HCT116 (cell line): ENCODE data around the gene NACAD. TPM values are rescaled to one million over a fixed set of nuclear protein-coding genes. Genes with fewer than 3 reads are reported as not detected.

Source experiments
- ATAC-seq: fragments of 200-7000 bp; cut with Tn5 transposase; 2 replicates; pipeline ENCODE4 v1.9.1; 2020; ENCODE audit warnings: mild to moderate bottlenecking, moderate library complexity
- BruUV-seq: library from RNA; stranded (reverse); fragments of 400-500 nt; replicated peaks from 2 replicates; lab custom pipeline; 2021; lab: Mats Ljungman, UMichigan
- CTCF ChIA-PET: fragments of 300-600 bp; sonication (Branson Sonifier 250); formaldehyde crosslinking; loops from one replicate; lab custom pipeline; 2021; ENCODE audit warnings: antibody characterized with exemption; lab: Charles Lee
- POLR2A ChIA-PET: fragments of 300-600, 350-600 bp; sonication (Branson Sonifier 250); formaldehyde crosslinking; loops from one replicate; lab custom pipeline; 2021; ENCODE audit warnings: antibody characterized with exemption; lab: Charles Lee
- RAD21 ChIA-PET, 2 experiments: fragments of 300-600 bp; sonication (Branson Sonifier 250); formaldehyde crosslinking; loops; one replicate each; lab custom pipeline; 2023; ENCODE audit warnings: low total read pairs in 2 of 2; ENCODE audit not compliant: uncharacterized antibody in 2 of 2, unreplicated experiment in 2 of 2, low non-redundant PET in 1 of 2; lab: Charles Lee
- DNase-seq: peaks from one replicate; pipeline ENCODE4 v3.0.0-alpha.2; 2010; ENCODE audit warnings: low read depth, low spot score
- H2AFZ ChIP-seq: fragments of 200-600 bp; shearing (Covaris generic), sonication (generic); 2 replicates; pipeline ENCODE4 v1.6.1; 2017; ENCODE audit warnings: low read depth, mixed run types, mixed read lengths, antibody characterized with exemption, low read length; ENCODE audit not compliant: poor library complexity, severe bottlenecking
- H3K27ac ChIP-seq: 2 replicates; pipeline ENCODE4 v1.5.1; 2012; ENCODE audit warnings: low read depth, low read length
- H3K27me3 ChIP-seq: fragments of 200-600 bp; sonication (generic); 2 replicates; pipeline ENCODE4 v1.6.1; 2016; ENCODE audit warnings: mixed run types, low read length, mixed read lengths; ENCODE audit not compliant: insufficient read depth
- H3K36me3 ChIP-seq, 2 experiments: fragments of 200-500 bp in 1 of 2; fragments of 200-600 bp in 1 of 2; sonication (Bioruptor generic) in 1 of 2; sonication (generic) in 1 of 2; 2 replicates each; pipeline versions ENCODE4 v1.5.1 to v1.6.1; 2014 to 2016; ENCODE audit warnings: low read length in 2 of 2, inconsistent platforms in 1 of 2, mixed read lengths in 1 of 2, mixed run types in 1 of 2; ENCODE audit not compliant: insufficient read depth in 2 of 2, control insufficient read depth in 1 of 2
- H3K4me1 ChIP-seq, 2 experiments: fragments of 200-600 bp in 1 of 2; sonication (generic) in 1 of 2; 2 replicates each; pipeline versions ENCODE4 v1.5.1 to v1.6.1; 2012 to 2017; ENCODE audit warnings: low read length in 2 of 2, inconsistent platforms in 1 of 2, mild to moderate bottlenecking in 1 of 2, mixed read lengths in 1 of 2, mixed run types in 1 of 2, moderate library complexity in 1 of 2; ENCODE audit not compliant: insufficient read depth in 2 of 2, control insufficient read depth in 1 of 2
- H3K4me2 ChIP-seq: fragments of 200-600 bp; sonication (generic); 2 replicates; pipeline ENCODE4 v1.6.1; 2017; ENCODE audit warnings: mixed run types, low read length, mixed read lengths
- H3K4me3 ChIP-seq, 2 experiments: fragments of 200-600 bp in 1 of 2; sonication (generic) in 1 of 2; replicated peaks in 1 of 2; 2 replicates each; pipeline ENCODE4 v1.5.1; 2011 to 2016; ENCODE audit warnings: low read length in 2 of 2, control low read depth in 1 of 2, low read depth in 1 of 2, mild to moderate bottlenecking in 1 of 2, mixed read lengths in 1 of 2, mixed run types in 1 of 2
- H3K79me2 ChIP-seq: fragments of 200-600 bp; sonication (generic); 2 replicates; pipeline ENCODE4 v1.6.1; 2017; ENCODE audit warnings: mild to moderate bottlenecking, mixed run types, low read length, moderate library complexity, mixed read lengths; ENCODE audit not compliant: insufficient read depth
- H3K9ac ChIP-seq: fragments of 200-600 bp; sonication (generic); 2 replicates; pipeline ENCODE4 v1.6.1; 2016; ENCODE audit warnings: low read length, mixed read lengths
- H3K9me2 ChIP-seq: fragments of 200-600 bp; sonication (generic), shearing (Covaris generic); 2 replicates; pipeline ENCODE4 v1.6.1; 2017; ENCODE audit warnings: mixed run types, mild to moderate bottlenecking, moderate library complexity; ENCODE audit not compliant: insufficient read depth
- H3K9me3 ChIP-seq, 2 experiments: fragments of 200-500 bp in 1 of 2; fragments of 200-600 bp in 1 of 2; sonication (Bioruptor generic) in 1 of 2; sonication (generic) in 1 of 2; 2 replicates each; pipeline ENCODE4 v1.6.1; 2014 to 2017; ENCODE audit warnings: low read length in 2 of 2, mixed read lengths in 2 of 2, inconsistent platforms in 1 of 2, low read depth in 1 of 2, mild to moderate bottlenecking in 1 of 2, mixed run types in 1 of 2, moderate library complexity in 1 of 2; ENCODE audit not compliant: control insufficient read depth in 1 of 2, insufficient read depth in 1 of 2
- H4K20me1 ChIP-seq: fragments of 200-600 bp; sonication (generic), shearing (Covaris generic); 2 replicates; pipeline ENCODE4 v1.6.1; 2017; ENCODE audit warnings: mixed run types, mild to moderate bottlenecking, moderate library complexity; ENCODE audit not compliant: insufficient read depth
- CEBPB ChIP-seq: IDR thresholded peaks from 2 replicates; pipeline ENCODE4 v1.6.1; 2012; ENCODE audit warnings: low read depth
- ELF1 ChIP-seq: IDR thresholded peaks from 2 replicates; pipeline ENCODE4 v1.6.1; 2012; ENCODE audit warnings: low read depth, borderline replicate concordance
- EZH2phosphoT487 ChIP-seq: fragments of 200-600 bp; IDR thresholded peaks from 2 replicates; pipeline ENCODE4 v1.6.1; 2018; ENCODE audit warnings: antibody characterized with exemption, borderline replicate concordance
- FOSL1 ChIP-seq: IDR thresholded peaks from 2 replicates; pipeline ENCODE4 v1.6.1; 2012; ENCODE audit warnings: low read depth
- JUND ChIP-seq: IDR thresholded peaks from 2 replicates; pipeline ENCODE4 v1.6.1; 2012
- POLR2A ChIP-seq: IDR thresholded peaks from 2 replicates; pipeline ENCODE4 v1.7.0; 2011; ENCODE audit warnings: borderline replicate concordance; ENCODE audit not compliant: insufficient read depth, insufficient read length; ENCODE audit errors: extremely low read depth
- POLR2AphosphoS5 ChIP-seq: IDR thresholded peaks from 2 replicates; pipeline ENCODE4 v1.6.1; 2011; ENCODE audit warnings: mild to moderate bottlenecking, low read depth, low read length, moderate library complexity
- SIN3A ChIP-seq: IDR thresholded peaks from 2 replicates; pipeline ENCODE4 v1.6.1; 2012; ENCODE audit warnings: low read depth
- SP1 ChIP-seq: IDR thresholded peaks from 2 replicates; pipeline ENCODE4 v1.6.1; 2012; ENCODE audit warnings: low read depth
- SRF ChIP-seq: IDR thresholded peaks from 2 replicates; pipeline ENCODE4 v1.6.1; 2012; ENCODE audit warnings: low read depth
- TCF7L2 ChIP-seq: IDR thresholded peaks from 2 replicates; pipeline ENCODE4 v1.7.0; 2011; ENCODE audit warnings: borderline replicate concordance, inconsistent platforms; ENCODE audit not compliant: insufficient read depth, insufficient read length; ENCODE audit errors: extremely low read depth
- ZNF274 ChIP-seq: fragments of 200-500 bp; sonication (Bioruptor generic); IDR thresholded peaks from 2 replicates; pipeline ENCODE4 v1.6.1; 2014; ENCODE audit warnings: mild to moderate bottlenecking, low read depth, low read length, inconsistent platforms
- intact Hi-C: fragments of 100-400 bp; cut with micrococcal nuclease; formaldehyde crosslinking; loops from 2 replicates; pipeline ENCODE4 v1.10.0; 2022
- total RNA-seq: library from RNA; stranded (reverse); gene quantifications from one replicate; pipeline ENCODE4 v1.2.1, GENCODE V29; 2021; ENCODE audit not compliant: unreplicated experiment
- TF ChIP-seq, protein P1 (sequence below): IDR thresholded peaks from 2 replicates; pipeline ENCODE4 v1.6.1; 2012; ENCODE audit warnings: low read depth
- TF ChIP-seq, protein P2 (sequence below): IDR thresholded peaks from 2 replicates; pipeline ENCODE4 v1.6.1; 2012
- TF ChIP-seq, protein P3 (sequence below), 3 experiments: fragments of 200-600 bp in 1 of 3; sonication (generic) in 1 of 3; IDR thresholded peaks in 2 of 3; conservative IDR thresholded peaks in 1 of 3; 2 replicates each; pipeline ENCODE4 v1.5.1; 2012 to 2017; ENCODE audit warnings: low read depth in 2 of 3, low read length in 2 of 3, antibody characterized with exemption in 1 of 3, borderline replicate concordance in 1 of 3, control low read depth in 1 of 3, mild to moderate bottlenecking in 1 of 3, mixed read lengths in 1 of 3, mixed run types in 1 of 3, moderate library complexity in 1 of 3; ENCODE audit not compliant: insufficient read depth in 1 of 3
- TF ChIP-seq, protein P4 (sequence below): IDR thresholded peaks from 2 replicates; pipeline ENCODE4 v1.6.1; 2011; ENCODE audit warnings: mild to moderate bottlenecking, low read length, moderate library complexity; ENCODE audit not compliant: insufficient replicate concordance; ENCODE audit errors: extremely low read depth

The NACAD gene
- total RNA-seq, 1 experiment from 2014 or later: 0.05 TPM

DNA sequence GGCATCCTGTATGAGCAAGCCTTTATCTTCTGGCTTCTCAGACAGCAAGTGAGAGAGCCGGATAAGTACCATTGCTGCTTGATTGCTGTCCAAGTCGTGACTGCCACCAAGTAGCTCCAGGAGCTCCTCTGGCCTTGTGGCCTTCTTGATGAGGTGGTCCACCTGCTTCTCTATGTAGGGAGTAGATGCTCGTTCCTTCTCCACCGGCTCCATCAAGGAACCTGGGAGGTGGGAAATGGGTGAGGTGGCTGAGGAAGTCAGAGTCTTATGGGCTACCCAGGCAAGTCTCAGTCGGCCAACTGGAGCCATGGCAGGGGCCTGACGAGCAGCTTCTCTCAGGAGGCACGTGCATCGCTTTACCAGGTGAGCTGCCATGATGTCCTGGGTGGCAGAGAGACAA is 20.1 kb upstream of the NACAD start:
- no TSS peak for BruUV-seq
- Histone ChIP-seq H3K9ac (no peak overlapping the region), H3K9me3 (no peaks in the 10 kb centered on the region), H3K4me2 (no peak overlapping the region), H3K27me3 (no peaks in the 10 kb centered on the region), H3K9me2 (no peaks in the 10 kb centered on the region), H2AFZ (no peak overlapping the region), H3K4me3 (no peak overlapping the region), H4K20me1 (peaks cover 13% of the 10 kb centered on the region), H3K36me3 (peaks cover 49 to 56% of the 10 kb centered on the region in 2 experiments), H3K27ac (no peak overlapping the region), H3K4me1 (peaks cover 11 to 13% of the 10 kb centered on the region in 2 experiments), H3K79me2 (peaks cover 77% of the 10 kb centered on the region)
- CTCF ChIA-PET: no interaction called here
- TF ChIP-seq, protein P1, sequence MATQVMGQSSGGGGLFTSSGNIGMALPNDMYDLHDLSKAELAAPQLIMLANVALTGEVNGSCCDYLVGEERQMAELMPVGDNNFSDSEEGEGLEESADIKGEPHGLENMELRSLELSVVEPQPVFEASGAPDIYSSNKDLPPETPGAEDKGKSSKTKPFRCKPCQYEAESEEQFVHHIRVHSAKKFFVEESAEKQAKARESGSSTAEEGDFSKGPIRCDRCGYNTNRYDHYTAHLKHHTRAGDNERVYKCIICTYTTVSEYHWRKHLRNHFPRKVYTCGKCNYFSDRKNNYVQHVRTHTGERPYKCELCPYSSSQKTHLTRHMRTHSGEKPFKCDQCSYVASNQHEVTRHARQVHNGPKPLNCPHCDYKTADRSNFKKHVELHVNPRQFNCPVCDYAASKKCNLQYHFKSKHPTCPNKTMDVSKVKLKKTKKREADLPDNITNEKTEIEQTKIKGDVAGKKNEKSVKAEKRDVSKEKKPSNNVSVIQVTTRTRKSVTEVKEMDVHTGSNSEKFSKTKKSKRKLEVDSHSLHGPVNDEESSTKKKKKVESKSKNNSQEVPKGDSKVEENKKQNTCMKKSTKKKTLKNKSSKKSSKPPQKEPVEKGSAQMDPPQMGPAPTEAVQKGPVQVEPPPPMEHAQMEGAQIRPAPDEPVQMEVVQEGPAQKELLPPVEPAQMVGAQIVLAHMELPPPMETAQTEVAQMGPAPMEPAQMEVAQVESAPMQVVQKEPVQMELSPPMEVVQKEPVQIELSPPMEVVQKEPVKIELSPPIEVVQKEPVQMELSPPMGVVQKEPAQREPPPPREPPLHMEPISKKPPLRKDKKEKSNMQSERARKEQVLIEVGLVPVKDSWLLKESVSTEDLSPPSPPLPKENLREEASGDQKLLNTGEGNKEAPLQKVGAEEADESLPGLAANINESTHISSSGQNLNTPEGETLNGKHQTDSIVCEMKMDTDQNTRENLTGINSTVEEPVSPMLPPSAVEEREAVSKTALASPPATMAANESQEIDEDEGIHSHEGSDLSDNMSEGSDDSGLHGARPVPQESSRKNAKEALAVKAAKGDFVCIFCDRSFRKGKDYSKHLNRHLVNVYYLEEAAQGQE: no peak
- TF ChIP-seq, protein P2, sequence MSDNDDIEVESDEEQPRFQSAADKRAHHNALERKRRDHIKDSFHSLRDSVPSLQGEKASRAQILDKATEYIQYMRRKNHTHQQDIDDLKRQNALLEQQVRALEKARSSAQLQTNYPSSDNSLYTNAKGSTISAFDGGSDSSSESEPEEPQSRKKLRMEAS: no peak
- no peak for TF ChIP-seq POLR2AphosphoS5
- no peak for TF ChIP-seq JUND
- TF ChIP-seq, protein P3, sequence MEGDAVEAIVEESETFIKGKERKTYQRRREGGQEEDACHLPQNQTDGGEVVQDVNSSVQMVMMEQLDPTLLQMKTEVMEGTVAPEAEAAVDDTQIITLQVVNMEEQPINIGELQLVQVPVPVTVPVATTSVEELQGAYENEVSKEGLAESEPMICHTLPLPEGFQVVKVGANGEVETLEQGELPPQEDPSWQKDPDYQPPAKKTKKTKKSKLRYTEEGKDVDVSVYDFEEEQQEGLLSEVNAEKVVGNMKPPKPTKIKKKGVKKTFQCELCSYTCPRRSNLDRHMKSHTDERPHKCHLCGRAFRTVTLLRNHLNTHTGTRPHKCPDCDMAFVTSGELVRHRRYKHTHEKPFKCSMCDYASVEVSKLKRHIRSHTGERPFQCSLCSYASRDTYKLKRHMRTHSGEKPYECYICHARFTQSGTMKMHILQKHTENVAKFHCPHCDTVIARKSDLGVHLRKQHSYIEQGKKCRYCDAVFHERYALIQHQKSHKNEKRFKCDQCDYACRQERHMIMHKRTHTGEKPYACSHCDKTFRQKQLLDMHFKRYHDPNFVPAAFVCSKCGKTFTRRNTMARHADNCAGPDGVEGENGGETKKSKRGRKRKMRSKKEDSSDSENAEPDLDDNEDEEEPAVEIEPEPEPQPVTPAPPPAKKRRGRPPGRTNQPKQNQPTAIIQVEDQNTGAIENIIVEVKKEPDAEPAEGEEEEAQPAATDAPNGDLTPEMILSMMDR (IDR thresholded peaks at IDR 0.05 in 2 of 3, conservative IDR thresholded peaks at IDR 0.05 in 1 of 3; ENCODE audit: borderline replicate concordance in 1 of 3, insufficient read depth in 1 of 3, low read depth in 2 of 3, low read length in 2 of 3): no peak
- TF ChIP-seq SP1: no peak
- TF ChIP-seq EZH2phosphoT487: no peak
- no peak for TF ChIP-seq SIN3A
- TF ChIP-seq TCF7L2: no peak
- TF ChIP-seq, protein P4, sequence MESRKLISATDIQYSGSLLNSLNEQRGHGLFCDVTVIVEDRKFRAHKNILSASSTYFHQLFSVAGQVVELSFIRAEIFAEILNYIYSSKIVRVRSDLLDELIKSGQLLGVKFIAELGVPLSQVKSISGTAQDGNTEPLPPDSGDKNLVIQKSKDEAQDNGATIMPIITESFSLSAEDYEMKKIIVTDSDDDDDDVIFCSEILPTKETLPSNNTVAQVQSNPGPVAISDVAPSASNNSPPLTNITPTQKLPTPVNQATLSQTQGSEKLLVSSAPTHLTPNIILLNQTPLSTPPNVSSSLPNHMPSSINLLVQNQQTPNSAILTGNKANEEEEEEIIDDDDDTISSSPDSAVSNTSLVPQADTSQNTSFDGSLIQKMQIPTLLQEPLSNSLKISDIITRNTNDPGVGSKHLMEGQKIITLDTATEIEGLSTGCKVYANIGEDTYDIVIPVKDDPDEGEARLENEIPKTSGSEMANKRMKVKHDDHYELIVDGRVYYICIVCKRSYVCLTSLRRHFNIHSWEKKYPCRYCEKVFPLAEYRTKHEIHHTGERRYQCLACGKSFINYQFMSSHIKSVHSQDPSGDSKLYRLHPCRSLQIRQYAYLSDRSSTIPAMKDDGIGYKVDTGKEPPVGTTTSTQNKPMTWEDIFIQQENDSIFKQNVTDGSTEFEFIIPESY: no peak
- no peak for TF ChIP-seq ZNF274
- TF ChIP-seq POLR2A: no peak
- TF ChIP-seq CEBPB: no peak
- no peak for TF ChIP-seq SRF
- TF ChIP-seq FOSL1: no peak
- no peak for TF ChIP-seq ELF1
- intact Hi-C loops: no loop called here
- POLR2A ChIA-PET: no interaction called here
- RAD21 ChIA-PET: no interaction called here
- ATAC-seq (no peak), DNase-seq (no peak)
